ENCODE results near the gene ATXN1. TPM values are rescaled to one million over a fixed set of nuclear protein-coding genes. Genes with fewer than 3 reads are reported as not detected.

ATXN1 gene
- polyA plus RNA-seq, 2 of the 4 experiments (the other 2 are of a cell fraction) = 2.9 to 8.3 TPM

- ChIA-PET POLR2A (no interaction called here), CTCF (no interaction called here)
- Histone ChIP-seq H3K4me3 (no peak overlapping the region), H3K4me1 (peaks cover 27% of the 10 kb centered on the region), H3K27ac (no peak overlapping the region), H3K9me3 (no peaks in the 10 kb centered on the region), H3K4me2 (no peak overlapping the region)
- TF ChIP-seq POLR2AphosphoS2 (conservative IDR thresholded peaks at IDR 0.05; ENCODE audit: low read length) (no peak), PBX3 (IDR thresholded peaks at IDR 0.05) (no peak), MAX (IDR thresholded peaks at IDR 0.05) (no peak), SREBF2 (IDR thresholded peaks at IDR 0.05) (no peak), KDM5A (IDR thresholded peaks at IDR 0.05) (no peak), MAFK (IDR thresholded peaks at IDR 0.05; ENCODE audit: partially characterized antibody) (peak; percentile 66), HOXA7 (CRISPR knock-in tag; IDR thresholded peaks at IDR 0.05) (no peak)
- FAIRE-seq = no peak
- WGBS (ENCODE audit: missing lambda C conversion rate) = 81% methylated on average over 5 of the region's 5 CpGs
- no peak for DNase-seq (ENCODE audit: low read depth in 1 of 2, low spot score in 1 of 2)
- ATAC-seq = no peak
Measured at GRCh38 chr6:16572317-16572716, 188.9 kb downstream of the ATXN1 start.

- DNase-seq (ENCODE audit: low read depth in 1 of 2, low spot score in 1 of 2) (no peak), FAIRE-seq (no peak), ATAC-seq (no peak)
- Histone ChIP-seq H3K27ac (no peak overlapping the region), H3K9me3 (no peaks in the 10 kb centered on the region), H3K4me2 (no peak overlapping the region), H3K4me3 (no peak overlapping the region), H3K4me1 (peaks cover 13% of the 10 kb centered on the region)
- TF ChIP-seq PBX3 (IDR thresholded peaks at IDR 0.05) (no peak), FOXS1 (CRISPR knock-in tag; IDR thresholded peaks at IDR 0.05) (no peak), ZC3H11A (IDR thresholded peaks at IDR 0.05) (no peak), SREBF2 (IDR thresholded peaks at IDR 0.05) (no peak), CBX2 (IDR thresholded peaks at IDR 0.05; ENCODE audit: borderline replicate concordance, low read depth) (no peak), EHF (CRISPR knock-in tag; IDR thresholded peaks at IDR 0.05) (no peak), NFE2L2 (conservative IDR thresholded peaks at IDR 0.05; ENCODE audit: low read length) (no peak), EHMT2 (IDR thresholded peaks at IDR 0.05; ENCODE audit: low read depth) (no peak), SMC3 (IDR thresholded peaks at IDR 0.05) (no peak), RCOR1 (IDR thresholded peaks at IDR 0.05; ENCODE audit: low read depth, low read length) (no peak), RARB (CRISPR knock-in tag; IDR thresholded peaks at IDR 0.05) (no peak), BCL3 (IDR thresholded peaks at IDR 0.05) (no peak)
- CTCF ChIA-PET = interaction anchor here (0.6 kb wide), 1 partner anchor 43 kb away, joined by 3 read pairs; no protein-coding TSS in a partner anchor
- 27% methylated on average over 1 of the region's 1 CpG for WGBS (ENCODE audit: missing lambda C conversion rate)
- POLR2A ChIA-PET = no interaction called here
Measured at GRCh38 chr6:16570946-16571345, 190.3 kb downstream of the ATXN1 start.

DNA sequence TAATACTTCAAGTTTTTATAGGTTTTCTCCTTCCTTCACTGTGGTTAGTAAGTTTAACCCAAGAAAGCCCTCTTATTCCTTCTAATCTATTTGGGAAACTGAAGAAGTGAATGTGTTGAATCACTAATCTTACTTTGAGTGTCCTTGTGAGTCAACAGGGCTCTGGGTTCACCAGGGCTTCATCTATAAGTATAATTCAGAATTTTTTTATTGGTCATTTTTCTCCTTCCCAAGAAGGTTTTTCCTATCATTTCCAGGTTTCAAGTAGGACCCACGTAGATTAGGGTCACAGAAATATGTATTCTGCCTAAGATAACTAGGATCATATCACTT, 191.1 kb downstream of the ATXN1 start:
- no peak overlapping the region for H3K4me2 ChIP-seq
- TF ChIP-seq GATA3 (IDR thresholded peaks at IDR 0.05; ENCODE audit: borderline replicate concordance) (no peak), ATOH8 (CRISPR knock-in tag; IDR thresholded peaks at IDR 0.05; ENCODE audit: low read depth) (no peak), TP53 (CRISPR knock-in tag; IDR thresholded peaks at IDR 0.05) (no peak), FOSB (CRISPR knock-in tag; IDR thresholded peaks at IDR 0.05) (no peak), CHD4 (IDR thresholded peaks at IDR 0.05; ENCODE audit: borderline replicate concordance) (no peak), EHMT2 (IDR thresholded peaks at IDR 0.05; ENCODE audit: low read depth) (no peak), PBX3 (IDR thresholded peaks at IDR 0.05) (no peak), SREBF2 (IDR thresholded peaks at IDR 0.05) (no peak), CBX8 (IDR thresholded peaks at IDR 0.05) (no peak), POLR2AphosphoS2 (conservative IDR thresholded peaks at IDR 0.05; ENCODE audit: low read length) (no peak), ZC3H11A (IDR thresholded peaks at IDR 0.05) (no peak), HMGXB4 (CRISPR knock-in tag; IDR thresholded peaks at IDR 0.05; ENCODE audit: borderline replicate concordance) (no peak), NR3C1 (IDR thresholded peaks at IDR 0.05) (no peak)
- TF ChIP-seq, protein P1, sequence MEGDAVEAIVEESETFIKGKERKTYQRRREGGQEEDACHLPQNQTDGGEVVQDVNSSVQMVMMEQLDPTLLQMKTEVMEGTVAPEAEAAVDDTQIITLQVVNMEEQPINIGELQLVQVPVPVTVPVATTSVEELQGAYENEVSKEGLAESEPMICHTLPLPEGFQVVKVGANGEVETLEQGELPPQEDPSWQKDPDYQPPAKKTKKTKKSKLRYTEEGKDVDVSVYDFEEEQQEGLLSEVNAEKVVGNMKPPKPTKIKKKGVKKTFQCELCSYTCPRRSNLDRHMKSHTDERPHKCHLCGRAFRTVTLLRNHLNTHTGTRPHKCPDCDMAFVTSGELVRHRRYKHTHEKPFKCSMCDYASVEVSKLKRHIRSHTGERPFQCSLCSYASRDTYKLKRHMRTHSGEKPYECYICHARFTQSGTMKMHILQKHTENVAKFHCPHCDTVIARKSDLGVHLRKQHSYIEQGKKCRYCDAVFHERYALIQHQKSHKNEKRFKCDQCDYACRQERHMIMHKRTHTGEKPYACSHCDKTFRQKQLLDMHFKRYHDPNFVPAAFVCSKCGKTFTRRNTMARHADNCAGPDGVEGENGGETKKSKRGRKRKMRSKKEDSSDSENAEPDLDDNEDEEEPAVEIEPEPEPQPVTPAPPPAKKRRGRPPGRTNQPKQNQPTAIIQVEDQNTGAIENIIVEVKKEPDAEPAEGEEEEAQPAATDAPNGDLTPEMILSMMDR (IDR thresholded peaks at IDR 0.05) = no peak

More for the DNA sequence above, 191.1 kb downstream of the ATXN1 start:
- POLR2A ChIA-PET = no interaction called here
- FAIRE-seq (no peak), DNase-seq (ENCODE audit: low read depth in 1 of 2, low spot score in 1 of 2) (no peak), ATAC-seq (no peak)
- WGBS (ENCODE audit: missing lambda C conversion rate) = 76% methylated on average over 1 of the region's 1 CpG
- Histone ChIP-seq H3K27ac (no peak overlapping the region), H3K9me3 (no peaks in the 10 kb centered on the region), H3K4me3 (no peak overlapping the region), H3K4me1 (0 out of 3 replicates have a peak, but pooled peaks cover 7% of the 10 kb centered on the region)
- CTCF ChIA-PET = no interaction called here
